Measurements from ENCODE around the gene OPA3. TPM values are rescaled to one million over a fixed set of nuclear protein-coding genes. Genes with fewer than 3 reads are reported as not detected.

OPA3 gene
- polyA plus RNA-seq, 1 donor (not counting 4 experiments of a cell fraction or from before 2014, with no cell fraction given) = 11.9 TPM

DNA sequence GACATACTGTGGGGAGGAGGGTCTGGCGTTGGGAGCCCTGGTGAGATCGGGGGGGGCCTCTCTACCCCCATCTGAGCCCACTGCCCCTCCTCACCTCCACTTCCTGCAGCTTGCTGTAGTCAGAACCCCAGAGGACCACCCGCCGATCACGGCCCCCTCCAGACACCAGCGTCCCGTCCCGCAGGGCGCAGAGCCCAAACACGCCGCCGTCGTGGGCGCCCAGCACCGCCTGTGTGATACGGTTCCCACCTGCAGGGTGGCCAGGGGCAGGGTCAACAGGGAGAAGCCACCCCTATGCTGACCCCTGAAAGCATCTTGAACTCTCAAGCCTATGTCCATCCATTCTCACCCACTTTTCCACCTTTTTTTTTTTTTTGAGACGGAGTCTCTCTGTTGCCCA, 36.8 kb upstream of the OPA3 start:
- no peak overlapping the region for H3K4me3 ChIP-seq (ENCODE audit: control insufficient read depth in 2 of 3, extremely low read depth in 1 of 3, insufficient read depth in 2 of 3, low read depth in 1 of 3, low read length in 3 of 3)
- H3K36me3 ChIP-seq (ENCODE audit: control insufficient read depth in 2 of 2, extremely low read depth in 1 of 2, insufficient read depth in 2 of 2, low read length in 2 of 2) = peaks cover 33 to 34% of the 10 kb centered on the region in 2 experiments
- H3K27ac ChIP-seq (ENCODE audit: control insufficient read depth, insufficient read depth, low read length) = no peak overlapping the region
- no peak overlapping the region for H2AFZ ChIP-seq (ENCODE audit: control insufficient read depth, low read length)
- H3K9ac ChIP-seq (ENCODE audit: control insufficient read depth, extremely low read depth, insufficient read depth, low read length) = no peak overlapping the region
- TF ChIP-seq, protein P1, sequence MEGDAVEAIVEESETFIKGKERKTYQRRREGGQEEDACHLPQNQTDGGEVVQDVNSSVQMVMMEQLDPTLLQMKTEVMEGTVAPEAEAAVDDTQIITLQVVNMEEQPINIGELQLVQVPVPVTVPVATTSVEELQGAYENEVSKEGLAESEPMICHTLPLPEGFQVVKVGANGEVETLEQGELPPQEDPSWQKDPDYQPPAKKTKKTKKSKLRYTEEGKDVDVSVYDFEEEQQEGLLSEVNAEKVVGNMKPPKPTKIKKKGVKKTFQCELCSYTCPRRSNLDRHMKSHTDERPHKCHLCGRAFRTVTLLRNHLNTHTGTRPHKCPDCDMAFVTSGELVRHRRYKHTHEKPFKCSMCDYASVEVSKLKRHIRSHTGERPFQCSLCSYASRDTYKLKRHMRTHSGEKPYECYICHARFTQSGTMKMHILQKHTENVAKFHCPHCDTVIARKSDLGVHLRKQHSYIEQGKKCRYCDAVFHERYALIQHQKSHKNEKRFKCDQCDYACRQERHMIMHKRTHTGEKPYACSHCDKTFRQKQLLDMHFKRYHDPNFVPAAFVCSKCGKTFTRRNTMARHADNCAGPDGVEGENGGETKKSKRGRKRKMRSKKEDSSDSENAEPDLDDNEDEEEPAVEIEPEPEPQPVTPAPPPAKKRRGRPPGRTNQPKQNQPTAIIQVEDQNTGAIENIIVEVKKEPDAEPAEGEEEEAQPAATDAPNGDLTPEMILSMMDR (optimal IDR thresholded peaks at IDR 0.05 in 1 of 3, IDR thresholded peaks at IDR 0.05 in 1 of 3, conservative IDR thresholded peaks at IDR 0.05 in 1 of 3; ENCODE audit: extremely low read depth in 1 of 3, insufficient read depth in 2 of 3, low read length in 3 of 3) = no peak
- no peak for TF ChIP-seq EZH2 (IDR thresholded peaks at IDR 0.05; ENCODE audit: low read length)
- no peaks in the 10 kb centered on the region for H3K79me2 ChIP-seq (ENCODE audit: control insufficient read depth, insufficient read depth, low read length)
- H3K4me1 ChIP-seq (ENCODE audit: control insufficient read depth, extremely low read depth, insufficient read depth, low read length) = no peaks in the 10 kb centered on the region
- no peaks in the 10 kb centered on the region for H3K9me1 ChIP-seq (ENCODE audit: control insufficient read depth, extremely low read depth, insufficient read depth, low read length)
- H3K9me3 ChIP-seq (ENCODE audit: control insufficient read depth, low read depth, low read length) = no peaks in the 10 kb centered on the region
- DNase-seq (ENCODE audit: low read depth, low spot score) (no peak), FAIRE-seq (no peak)
- H4K20me1 ChIP-seq (ENCODE audit: control insufficient read depth, extremely low read depth, insufficient read depth, low read length) = no peaks in the 10 kb centered on the region
- dilution Hi-C loops (cut with MboI; ENCODE audit: extremely low pct_ligation_motif_present, low sequenced_read_pairs) = no loop called here
- H3K27me3 ChIP-seq (ENCODE audit: control insufficient read depth, extremely low read depth, insufficient read depth, low read length) = no peaks in the 10 kb centered on the region
- no peak overlapping the region for H3K4me2 ChIP-seq (ENCODE audit: control insufficient read depth, extremely low read depth, insufficient read depth, low read depth, low read length)

DNA sequence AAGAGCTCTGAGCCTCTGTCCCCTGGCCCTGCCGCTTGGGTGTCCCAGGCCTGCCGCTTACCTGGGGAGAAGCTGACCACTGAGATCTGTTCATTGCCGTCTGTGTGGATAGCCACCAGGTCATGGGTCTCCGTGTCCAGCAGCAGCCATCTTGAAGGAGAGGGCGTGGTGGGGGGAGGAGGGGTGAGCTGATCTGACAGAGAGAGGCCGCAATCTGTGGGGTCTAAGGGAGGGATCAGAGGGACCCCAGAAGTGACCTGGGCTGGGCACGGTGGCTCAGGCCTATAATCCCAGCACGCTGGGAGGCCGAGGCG, 32.1 kb upstream of the OPA3 start:
- Histone ChIP-seq H3K27me3 (ENCODE audit: control insufficient read depth, extremely low read depth, insufficient read depth, low read length) (no peaks in the 10 kb centered on the region), H3K9me3 (ENCODE audit: control insufficient read depth, low read depth, low read length) (no peaks in the 10 kb centered on the region), H3K36me3 (ENCODE audit: control insufficient read depth in 2 of 2, extremely low read depth in 1 of 2, insufficient read depth in 2 of 2, low read length in 2 of 2) (peaks cover 30 to 48% of the 10 kb centered on the region in 2 experiments), H3K4me2 (ENCODE audit: control insufficient read depth, extremely low read depth, insufficient read depth, low read depth, low read length) (no peak overlapping the region), H3K4me1 (ENCODE audit: control insufficient read depth, extremely low read depth, insufficient read depth, low read length) (peaks cover 23% of the 10 kb centered on the region), H3K9me1 (ENCODE audit: control insufficient read depth, extremely low read depth, insufficient read depth, low read length) (no peaks in the 10 kb centered on the region), H3K4me3 (ENCODE audit: control insufficient read depth in 2 of 3, extremely low read depth in 1 of 3, insufficient read depth in 2 of 3, low read depth in 1 of 3, low read length in 3 of 3) (no peak overlapping the region), H3K79me2 (ENCODE audit: control insufficient read depth, insufficient read depth, low read length) (no peaks in the 10 kb centered on the region), H3K27ac (ENCODE audit: control insufficient read depth, insufficient read depth, low read length) (no peak overlapping the region), H3K9ac (ENCODE audit: control insufficient read depth, extremely low read depth, insufficient read depth, low read length) (no peak overlapping the region), H4K20me1 (ENCODE audit: control insufficient read depth, extremely low read depth, insufficient read depth, low read length) (no peaks in the 10 kb centered on the region), H2AFZ (ENCODE audit: control insufficient read depth, low read length) (no peak overlapping the region)
- DNase-seq (ENCODE audit: low read depth, low spot score) = no peak
- FAIRE-seq = no peak
- TF ChIP-seq, protein P1 (optimal IDR thresholded peaks at IDR 0.05 in 1 of 3, IDR thresholded peaks at IDR 0.05 in 1 of 3, conservative IDR thresholded peaks at IDR 0.05 in 1 of 3; ENCODE audit: extremely low read depth in 1 of 3, insufficient read depth in 2 of 3, low read length in 3 of 3) = no peak
- TF ChIP-seq EZH2 (IDR thresholded peaks at IDR 0.05; ENCODE audit: low read length) = no peak
- dilution Hi-C loops (cut with MboI; ENCODE audit: extremely low pct_ligation_motif_present, low sequenced_read_pairs) = no loop called here

All from keratinocyte (primary cell).